Upper lobe of left lung (tissue), 6 donors: ENCODE results near the gene HOXA4. TPM values are rescaled to one million over a fixed set of nuclear protein-coding genes. Genes with fewer than 3 reads are reported as not detected.

Experiments
- ATAC-seq, 2 donors: fragments of 200-7000 bp; cut with Tn5 transposase; one replicate each; pipeline ENCODE4 v1.9.1; 2022; ENCODE audit warnings: mild to moderate bottlenecking in 2 of 2, moderate library complexity in 2 of 2; ENCODE audit not compliant: low FRiP score in 2 of 2
- DNase-seq, 2 donors: peaks; one replicate each; pipeline ENCODE4 v3.0.0-alpha.2; 2019 to 2020
- H3K27ac ChIP-seq, 4 donors: fragments of 200-600 bp; sonication (generic); one replicate each; pipeline ENCODE4 v1.5.1; 2016 to 2019
- H3K27me3 ChIP-seq, 4 donors: fragments of 200-600 bp; sonication (generic); one replicate each; pipeline ENCODE4 v1.5.1; 2017 to 2019
- H3K36me3 ChIP-seq, 4 donors: fragments of 200-600 bp; sonication (generic); one replicate each; pipeline ENCODE4 v1.5.1; 2016 to 2019
- H3K4me1 ChIP-seq, 4 donors: fragments of 200-600 bp; sonication (generic); one replicate each; pipeline ENCODE4 v1.5.1; 2018 to 2019
- H3K4me3 ChIP-seq, 4 donors: fragments of 200-600 bp; sonication (generic); one replicate each; pipeline ENCODE4 v1.5.1; 2017 to 2019; ENCODE audit warnings: mild to moderate bottlenecking in 2 of 4, moderate library complexity in 1 of 4
- H3K9me3 ChIP-seq, 4 donors: fragments of 200-600 bp; sonication (generic); one replicate each; pipeline ENCODE4 v1.5.1; 2018 to 2019
- EP300 ChIP-seq, 4 donors: sonication (generic); formaldehyde crosslinking; IDR thresholded peaks; one replicate each; pipeline ENCODE4 v1.5.1; 2017; ENCODE audit warnings: antibody characterized with exemption in 4 of 4, control low read depth in 2 of 4
- POLR2A ChIP-seq, 4 donors: fragments of 450-650 bp; IDR thresholded peaks; one replicate each; pipeline ENCODE4 v1.5.1; 2016 to 2017; ENCODE audit warnings: antibody characterized with exemption in 4 of 4, mild to moderate bottlenecking in 2 of 4
- POLR2AphosphoS5 ChIP-seq, 2 donors: sonication (generic); formaldehyde crosslinking; IDR thresholded peaks; one replicate each; pipeline ENCODE4 v1.5.1; 2017; ENCODE audit warnings: antibody characterized with exemption in 2 of 2
- WGBS, 2 donors: methylation state at CpG; one replicate each; pipeline ENCODE4 v1.1.5; 2017 to 2018; 5-methylcytosine and 5-hydroxymethylcytosine counted together
- total RNA-seq, 6 donors: library from RNA; depleted of rRNA in 4 of 6; stranded (reverse); fragments of >200 nt in 4 of 6; gene quantifications; one replicate each; pipeline versions ENCODE4 v1.1.0 to v1.2.1, GENCODE V29; 2016 to 2021
- TF ChIP-seq, protein P1 (sequence below), 6 experiments: fragments of 450-650 bp in 4 of 6; fragments of 200-600 bp in 2 of 6; sonication (generic) in 2 of 6; IDR thresholded peaks; one replicate each; pipeline ENCODE4 v1.5.1; 2016 to 2019; ENCODE audit warnings: antibody characterized with exemption in 6 of 6
- donor health status: DM: no; HTN: no; CAD: no; lungs with moderate emphysema.
- donor health status: DM: no; HTN: yes; CAD: no; lungs with severe emphysema.

Gene HOXA4
- total RNA-seq, 6 donors from 2014 or later, result 1.5 to 10.5 (median 6.2) TPM

DNA sequence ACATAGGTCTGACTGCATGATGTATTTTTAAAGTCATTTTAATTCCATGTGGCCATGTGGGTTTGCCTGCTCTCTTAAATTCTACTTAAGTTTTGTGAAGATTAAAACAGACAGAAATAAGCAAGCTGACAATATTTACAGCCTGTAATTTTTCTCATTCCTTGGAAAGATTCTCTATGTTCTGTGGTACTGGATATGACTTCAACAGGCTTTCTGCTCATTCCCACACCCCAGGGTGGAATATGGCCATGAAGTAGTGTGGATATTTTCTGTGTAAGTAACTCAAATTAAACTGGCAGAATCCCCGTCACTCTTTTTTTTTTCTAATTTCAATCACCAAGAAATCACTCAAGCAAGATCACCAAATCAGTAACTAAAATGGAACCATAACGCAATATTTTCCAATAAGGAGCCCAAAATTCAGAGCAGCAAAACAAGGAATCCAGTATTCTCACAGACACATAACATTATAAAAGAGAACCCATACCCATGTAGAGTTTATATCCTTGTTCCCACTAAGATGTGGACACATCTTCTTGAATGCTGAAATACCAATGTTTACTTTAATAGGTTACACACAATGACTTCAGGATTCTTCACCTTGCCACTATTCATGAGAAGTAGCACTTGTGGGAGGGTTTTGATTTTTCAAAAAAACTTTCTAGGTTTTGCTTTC lies 7.2 kb upstream of the HOXA4 start:
- H3K4me3 ChIP-seq, result peak overlapping the region in 2 of 4 donors; percentile 62 to 74

DNA sequence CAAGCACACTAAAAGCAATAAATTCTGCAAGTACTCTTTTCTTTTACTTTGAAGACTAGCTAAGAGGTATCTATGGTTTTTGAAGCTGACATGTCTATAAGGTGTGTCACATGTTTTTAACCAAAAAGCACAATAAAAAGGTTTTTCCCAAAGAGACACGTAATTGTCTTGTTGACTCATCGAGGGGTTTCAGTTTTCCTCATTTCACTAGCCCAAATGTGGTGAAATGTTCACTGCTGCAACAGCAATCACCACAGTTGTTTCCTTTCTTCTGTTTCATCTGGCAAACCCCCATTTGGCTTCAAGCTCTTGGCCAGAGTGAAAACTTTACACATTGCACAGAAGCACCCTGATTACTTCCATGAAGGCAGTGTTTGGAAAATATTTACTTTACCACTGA lies 3.8 kb upstream of the HOXA4 start:
- Histone ChIP-seq H3K27ac (peak overlapping the region; percentile 49 to 60 (median 55)), H3K4me3 (no peak overlapping the region), H3K27me3 (peaks cover 0 to 13% (median 0%) of the 10 kb centered on the region in 4 donors), H3K36me3 (no peaks in the 10 kb centered on the region), H3K4me1 (peaks cover 32 to 49% (median 33%) of the 10 kb centered on the region in 4 donors), H3K9me3 (no peaks in the 10 kb centered on the region)
- ATAC-seq, result peak in 1 of 2 donors; percentile 18
- peak in 1 of 2 donors; percentile 21 for DNase-seq
- WGBS, 2 donors, result 3 to 16% methylated on average over 2 of the region's 2 CpGs
- peak; percentile 17 to 43 for TF ChIP-seq POLR2AphosphoS5 (IDR thresholded peaks at IDR 0.05)
- no peak for TF ChIP-seq EP300 (IDR thresholded peaks at IDR 0.05)

More for the DNA sequence above, 7.2 kb upstream of the HOXA4 start:
- H3K27me3 ChIP-seq, result peaks cover 0 to 6% (median 0%) of the 10 kb centered on the region in 4 donors
- no peaks in the 10 kb centered on the region for H3K9me3 ChIP-seq
- H3K27ac ChIP-seq, result peak overlapping the region; percentile 94 to 98 (median 96)
- WGBS, 2 donors, result 45 to 63% methylated on average over 2 of the region's 2 CpGs
- peaks cover 24 to 38% (median 29%) of the 10 kb centered on the region in 4 donors for H3K4me1 ChIP-seq
- H3K36me3 ChIP-seq, result no peaks in the 10 kb centered on the region
- no peak for TF ChIP-seq EP300 (IDR thresholded peaks at IDR 0.05)
- no peak for TF ChIP-seq POLR2AphosphoS5 (IDR thresholded peaks at IDR 0.05)
- TF ChIP-seq, protein P1, sequence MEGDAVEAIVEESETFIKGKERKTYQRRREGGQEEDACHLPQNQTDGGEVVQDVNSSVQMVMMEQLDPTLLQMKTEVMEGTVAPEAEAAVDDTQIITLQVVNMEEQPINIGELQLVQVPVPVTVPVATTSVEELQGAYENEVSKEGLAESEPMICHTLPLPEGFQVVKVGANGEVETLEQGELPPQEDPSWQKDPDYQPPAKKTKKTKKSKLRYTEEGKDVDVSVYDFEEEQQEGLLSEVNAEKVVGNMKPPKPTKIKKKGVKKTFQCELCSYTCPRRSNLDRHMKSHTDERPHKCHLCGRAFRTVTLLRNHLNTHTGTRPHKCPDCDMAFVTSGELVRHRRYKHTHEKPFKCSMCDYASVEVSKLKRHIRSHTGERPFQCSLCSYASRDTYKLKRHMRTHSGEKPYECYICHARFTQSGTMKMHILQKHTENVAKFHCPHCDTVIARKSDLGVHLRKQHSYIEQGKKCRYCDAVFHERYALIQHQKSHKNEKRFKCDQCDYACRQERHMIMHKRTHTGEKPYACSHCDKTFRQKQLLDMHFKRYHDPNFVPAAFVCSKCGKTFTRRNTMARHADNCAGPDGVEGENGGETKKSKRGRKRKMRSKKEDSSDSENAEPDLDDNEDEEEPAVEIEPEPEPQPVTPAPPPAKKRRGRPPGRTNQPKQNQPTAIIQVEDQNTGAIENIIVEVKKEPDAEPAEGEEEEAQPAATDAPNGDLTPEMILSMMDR (IDR thresholded peaks at IDR 0.05), result no peak
- TF ChIP-seq POLR2A (IDR thresholded peaks at IDR 0.05), result no peak
- ATAC-seq, result no peak
- DNase-seq, result no peak

DNA sequence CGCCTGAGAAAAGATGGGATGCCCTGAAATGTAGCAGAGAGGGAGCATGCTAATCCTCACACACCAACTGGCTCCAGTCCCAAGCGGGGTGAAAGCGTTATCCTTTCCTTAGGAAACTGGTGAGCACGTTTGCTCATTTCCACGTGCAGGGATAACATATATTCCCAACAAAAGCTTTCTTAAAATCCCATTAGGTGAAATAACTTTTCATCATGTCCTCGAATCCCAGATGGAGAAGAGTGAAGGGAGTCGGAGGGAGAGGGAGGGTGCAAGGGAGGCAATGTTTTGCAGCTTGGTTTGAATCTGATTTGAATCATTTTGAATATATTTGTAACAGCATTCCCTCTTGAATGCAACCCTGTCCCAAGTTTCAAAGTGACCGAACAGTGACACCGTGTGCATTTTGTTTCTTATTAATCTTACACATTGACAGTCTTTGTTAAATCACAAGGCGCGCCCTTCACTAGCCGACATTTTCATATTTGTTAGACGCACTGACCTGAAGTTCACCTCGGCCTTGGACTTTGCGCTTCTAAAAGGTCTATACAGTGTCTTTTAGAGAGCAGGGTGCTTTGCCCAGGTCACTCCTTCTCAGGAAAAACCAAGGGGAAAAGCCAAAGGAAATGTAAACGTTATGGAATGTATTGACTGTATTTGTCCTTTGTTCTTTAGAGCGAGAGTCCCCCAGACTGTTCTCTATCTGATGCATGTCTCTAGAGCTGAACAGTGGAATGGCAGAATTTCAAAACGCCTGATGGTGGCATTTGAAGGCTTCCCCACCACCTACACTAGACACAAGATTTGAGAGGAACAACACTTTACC lies 3.1 kb upstream of the HOXA4 start:
- Histone ChIP-seq H3K27me3 (peaks cover 0 to 13% (median 0%) of the 10 kb centered on the region in 4 donors), H3K4me1 (peaks cover 32 to 49% (median 34%) of the 10 kb centered on the region in 4 donors), H3K4me3 (no peak overlapping the region), H3K36me3 (no peaks in the 10 kb centered on the region), H3K9me3 (no peaks in the 10 kb centered on the region), H3K27ac (peak overlapping the region; percentile 49 to 60 (median 55))
- 34 to 42% methylated on average over 18 of the region's 18 CpGs for WGBS, 2 donors
- DNase-seq (peak in 1 of 2 donors; percentile 15), ATAC-seq (no peak)
- TF ChIP-seq POLR2A (IDR thresholded peaks at IDR 0.05), result no peak

DNA sequence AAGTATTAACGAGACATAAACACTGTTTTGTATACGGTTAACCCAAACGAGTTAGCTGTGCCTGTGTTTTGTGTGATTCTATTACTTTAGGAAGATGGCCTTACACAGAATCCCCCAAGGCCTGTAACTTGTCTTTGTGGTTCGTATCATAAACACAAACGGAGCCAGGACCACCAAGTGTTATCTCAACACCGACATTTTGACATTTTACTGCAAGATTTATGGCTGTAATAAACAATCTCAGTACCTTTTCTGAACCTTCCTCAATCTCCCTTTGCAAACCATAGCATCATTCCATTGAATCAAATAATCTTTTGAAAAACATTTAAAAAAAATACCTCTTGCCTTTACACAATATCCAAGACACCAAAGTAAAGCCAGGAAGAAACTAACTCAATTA lies 2.4 kb upstream of the HOXA4 start:
- H3K4me1 ChIP-seq, result peaks cover 32 to 50% (median 37%) of the 10 kb centered on the region in 4 donors
- 37 to 39% methylated on average over 6 of the region's 6 CpGs for WGBS, 2 donors
- peak overlapping the region in 3 of 4 donors; percentile 5 to 56 (median 54) for H3K27ac ChIP-seq
- TF ChIP-seq POLR2A (IDR thresholded peaks at IDR 0.05) (no peak), POLR2AphosphoS5 (IDR thresholded peaks at IDR 0.05) (no peak), EP300 (IDR thresholded peaks at IDR 0.05) (no peak)
- TF ChIP-seq, protein P1 (IDR thresholded peaks at IDR 0.05), result no peak
- no peaks in the 10 kb centered on the region for H3K36me3 ChIP-seq
- no peaks in the 10 kb centered on the region for H3K9me3 ChIP-seq
- peaks cover 0 to 13% (median 0%) of the 10 kb centered on the region in 4 donors for H3K27me3 ChIP-seq
- H3K4me3 ChIP-seq, result no peak overlapping the region
- DNase-seq (no peak), ATAC-seq (no peak)

DNA sequence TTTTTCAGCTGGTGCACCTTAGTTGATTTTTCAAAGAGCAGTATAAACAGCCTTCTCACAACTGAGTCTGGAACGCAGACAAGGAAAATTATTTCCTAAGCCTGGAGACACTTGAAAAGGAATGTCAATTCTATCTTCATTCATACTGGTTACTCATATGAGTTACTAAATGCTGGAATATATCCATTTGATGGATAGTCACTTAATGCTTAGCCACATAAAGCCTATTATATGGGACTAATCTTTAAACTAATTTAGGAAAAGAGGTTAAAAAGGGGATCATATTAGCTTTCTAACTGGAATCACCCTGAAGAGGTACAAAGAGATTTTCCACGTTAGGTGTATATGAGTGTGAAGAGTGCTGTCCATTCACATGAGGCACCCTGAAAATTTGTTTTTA lies 1.7 kb upstream of the HOXA4 start:
- peaks cover 0 to 13% (median 0%) of the 10 kb centered on the region in 4 donors for H3K27me3 ChIP-seq
- DNase-seq, result no peak
- H3K4me3 ChIP-seq, result no peak overlapping the region
- no peak for ATAC-seq
- peaks cover 30 to 58% (median 37%) of the 10 kb centered on the region in 4 donors for H3K4me1 ChIP-seq
- H3K36me3 ChIP-seq, result no peaks in the 10 kb centered on the region
- peak overlapping the region in 1 of 4 donors; percentile 91 for H3K27ac ChIP-seq
- WGBS, 2 donors, result 62 to 67% methylated on average over 2 of the region's 2 CpGs
- TF ChIP-seq POLR2A (IDR thresholded peaks at IDR 0.05) (no peak), EP300 (IDR thresholded peaks at IDR 0.05) (no peak), POLR2AphosphoS5 (IDR thresholded peaks at IDR 0.05) (no peak)
- TF ChIP-seq, protein P1 (IDR thresholded peaks at IDR 0.05), result no peak
- H3K9me3 ChIP-seq, result no peaks in the 10 kb centered on the region
